ENCODE measurements around the gene UCK2. TPM values are rescaled to one million over a fixed set of nuclear protein-coding genes. Genes with fewer than 3 reads are reported as not detected.
A peak's percentile ranks its signal among the peaks of the same experiment; 100 is the strongest.

Gene UCK2
- polyA plus RNA-seq, 10 donors = 14.0 to 20.6 (median 16.4) TPM

DNA sequence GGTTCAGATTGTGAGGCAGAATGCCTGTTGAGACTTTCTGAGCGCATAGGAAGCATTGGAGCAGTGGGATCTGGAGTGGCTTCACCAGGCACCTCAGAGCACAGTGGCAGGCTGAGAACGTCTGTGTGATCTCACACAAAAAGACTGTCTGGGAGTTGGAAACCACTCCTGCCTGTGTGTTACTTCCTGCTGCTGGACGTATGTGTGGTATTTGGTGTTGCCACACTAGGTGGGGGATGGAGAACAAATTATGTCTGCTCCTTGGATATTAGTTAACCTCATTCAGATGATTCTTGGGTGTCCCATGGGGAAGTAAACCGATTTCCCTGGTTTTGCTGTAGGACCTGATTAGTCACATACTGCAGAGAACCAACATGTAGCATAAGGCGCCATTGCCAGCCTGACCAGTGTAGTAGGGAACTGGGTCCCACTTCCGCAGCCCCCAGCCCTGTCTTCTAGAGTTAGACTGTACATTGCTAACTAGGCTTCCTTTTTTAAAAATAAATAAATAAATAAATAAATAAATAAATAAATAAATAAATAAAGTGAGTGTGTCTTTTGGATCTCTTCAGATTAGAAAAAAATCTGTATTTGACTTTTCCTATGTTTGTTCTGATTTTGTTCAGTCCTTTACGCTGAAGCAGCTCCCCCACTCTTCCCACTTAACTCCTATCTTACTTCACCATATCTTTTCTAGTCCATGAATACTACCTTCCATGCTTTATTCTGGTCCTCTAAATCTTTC lies 26.9 kb downstream of the UCK2 start:
- peak in 2 of 3 donors; percentile 17 to 92 for DNase-seq

DNA sequence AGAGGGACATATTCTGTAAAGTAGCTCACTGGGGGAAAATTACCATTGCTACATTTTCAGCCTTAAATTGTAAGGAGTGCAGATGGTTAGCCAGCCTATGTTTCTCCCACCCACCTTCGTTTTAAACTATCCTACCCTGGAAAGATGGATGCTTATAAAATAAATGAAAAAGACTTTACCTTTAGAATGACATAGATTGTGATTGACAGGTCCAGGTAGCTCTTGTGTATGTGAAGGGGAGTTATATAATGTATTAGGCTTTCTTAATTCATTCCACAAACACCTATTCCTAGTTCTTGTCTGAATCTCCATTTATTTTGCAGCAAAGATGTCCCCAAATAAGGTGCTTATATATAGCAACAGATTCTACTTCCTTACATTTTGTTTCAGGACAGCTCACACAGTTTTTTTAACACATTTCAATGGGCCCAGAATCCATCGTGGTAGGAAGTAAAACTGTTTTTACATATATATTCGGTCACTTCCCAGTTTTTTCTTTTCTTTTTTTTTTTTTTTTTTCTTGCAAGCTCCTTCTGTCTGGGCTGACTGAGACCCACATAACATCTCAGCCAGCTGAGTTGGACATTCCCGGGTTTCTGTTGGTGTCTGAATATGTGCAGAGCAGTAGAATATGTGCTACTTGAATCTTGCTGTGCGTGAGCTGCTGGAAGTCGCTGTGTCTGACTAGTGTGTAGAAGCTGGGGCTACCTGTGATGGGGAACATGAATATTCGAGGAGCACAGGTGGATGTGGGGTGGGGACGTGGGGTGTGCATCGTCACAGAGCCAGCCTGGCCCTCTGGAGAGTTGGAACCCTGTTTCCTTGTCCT lies 27.8 kb downstream of the UCK2 start:
- no peak for DNase-seq

DNA sequence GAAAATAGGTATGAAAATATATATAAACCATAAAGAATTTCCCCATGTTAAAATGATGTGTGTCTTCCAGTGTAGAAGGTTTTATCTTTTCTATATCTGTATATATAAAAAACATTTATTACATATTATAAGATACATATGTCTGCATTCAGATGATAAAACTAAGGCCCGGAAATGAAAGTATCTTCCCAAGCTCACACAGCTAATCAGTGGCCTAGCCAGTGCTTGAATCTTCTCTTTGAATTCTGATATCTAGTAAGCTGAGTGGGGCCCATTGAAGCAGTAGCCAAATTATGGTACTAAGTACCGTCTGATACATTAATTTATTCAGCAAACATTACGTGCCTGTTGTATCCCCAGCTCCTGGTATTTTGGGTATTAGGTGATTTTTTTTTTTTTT lies 28.6 kb downstream of the UCK2 start:
- no peak for DNase-seq

DNA sequence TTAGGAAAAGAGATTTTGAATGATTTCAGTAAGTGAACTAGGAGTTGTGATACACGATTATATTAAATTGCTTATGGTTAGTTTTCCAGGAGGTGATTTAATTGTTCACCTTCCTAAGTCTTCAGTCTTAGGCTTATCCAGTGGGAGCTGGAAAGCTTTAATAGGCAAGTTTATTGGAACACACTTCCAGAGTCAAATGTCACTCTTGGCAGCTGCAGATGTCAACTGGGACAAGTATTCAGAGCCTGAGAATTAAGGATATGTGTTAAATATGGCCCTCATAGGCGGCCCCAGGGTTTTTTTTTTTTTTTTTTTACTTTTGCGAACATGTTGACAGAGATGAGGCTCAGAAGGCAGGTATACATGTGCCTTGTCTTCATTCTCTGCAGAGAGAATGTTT lies 29.2 kb downstream of the UCK2 start:
- DNase-seq = peak; percentile 30 to 53 (median 42)

DNA sequence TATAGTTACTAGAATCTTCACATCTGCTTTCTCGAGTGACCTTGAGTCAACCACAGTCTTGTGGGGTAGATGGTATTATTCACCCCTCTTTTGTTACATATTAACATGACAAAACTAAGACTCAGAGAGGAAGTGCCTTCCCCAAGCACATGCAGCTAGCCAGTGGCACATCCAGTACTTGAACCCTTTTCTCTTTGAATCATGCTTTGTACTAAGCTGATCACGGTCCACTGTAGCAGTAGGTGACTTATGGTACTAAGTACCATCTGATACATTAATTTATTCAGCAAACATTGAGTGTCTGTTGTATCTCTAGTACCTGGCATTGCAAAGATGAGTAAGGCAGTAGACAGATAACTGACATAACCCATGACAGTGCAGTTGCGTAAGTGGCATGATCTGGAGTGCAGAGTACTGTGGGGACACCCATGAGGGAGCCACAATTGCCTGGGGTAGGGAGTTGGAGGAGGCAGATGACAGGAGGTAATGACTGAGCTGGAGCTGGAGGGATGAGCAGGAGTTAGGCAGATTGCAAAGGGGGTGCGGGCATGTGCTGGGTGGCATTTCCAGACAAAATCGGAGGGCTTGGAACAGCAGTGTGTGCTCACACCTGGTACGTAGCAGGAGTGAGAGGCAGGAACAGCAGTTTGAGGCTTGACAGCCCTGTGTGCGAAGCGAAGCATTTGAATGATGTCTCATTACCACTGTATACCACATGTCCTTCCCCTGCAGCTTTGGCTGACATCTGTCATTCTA lies 29.8 kb downstream of the UCK2 start:
- peak in 1 of 3 donors; percentile 8 for DNase-seq

DNA sequence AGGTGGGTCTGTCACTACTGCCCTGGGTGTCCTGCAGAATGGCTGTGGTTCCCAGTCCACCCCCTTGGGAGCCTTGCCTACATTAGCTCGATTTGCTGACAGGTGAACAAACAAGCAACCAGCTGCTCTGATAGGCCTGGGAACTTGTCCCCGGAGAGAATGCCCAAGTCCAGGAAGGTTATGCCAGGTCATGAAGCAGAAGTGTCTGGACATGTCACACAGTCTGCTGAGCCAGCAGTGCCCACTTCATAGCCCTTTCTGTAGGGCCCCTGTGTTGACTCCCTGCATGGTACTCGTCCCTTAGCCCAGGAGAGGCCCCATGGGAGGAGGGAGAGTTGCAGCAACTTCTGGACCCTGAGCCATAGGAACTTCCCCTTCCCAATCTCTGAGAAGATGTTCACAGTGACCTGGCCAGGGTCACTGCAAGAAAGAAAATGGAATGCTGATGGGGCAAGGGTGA lies 31.0 kb downstream of the UCK2 start:
- peak in 1 of 3 donors; percentile 32 for DNase-seq

DNA sequence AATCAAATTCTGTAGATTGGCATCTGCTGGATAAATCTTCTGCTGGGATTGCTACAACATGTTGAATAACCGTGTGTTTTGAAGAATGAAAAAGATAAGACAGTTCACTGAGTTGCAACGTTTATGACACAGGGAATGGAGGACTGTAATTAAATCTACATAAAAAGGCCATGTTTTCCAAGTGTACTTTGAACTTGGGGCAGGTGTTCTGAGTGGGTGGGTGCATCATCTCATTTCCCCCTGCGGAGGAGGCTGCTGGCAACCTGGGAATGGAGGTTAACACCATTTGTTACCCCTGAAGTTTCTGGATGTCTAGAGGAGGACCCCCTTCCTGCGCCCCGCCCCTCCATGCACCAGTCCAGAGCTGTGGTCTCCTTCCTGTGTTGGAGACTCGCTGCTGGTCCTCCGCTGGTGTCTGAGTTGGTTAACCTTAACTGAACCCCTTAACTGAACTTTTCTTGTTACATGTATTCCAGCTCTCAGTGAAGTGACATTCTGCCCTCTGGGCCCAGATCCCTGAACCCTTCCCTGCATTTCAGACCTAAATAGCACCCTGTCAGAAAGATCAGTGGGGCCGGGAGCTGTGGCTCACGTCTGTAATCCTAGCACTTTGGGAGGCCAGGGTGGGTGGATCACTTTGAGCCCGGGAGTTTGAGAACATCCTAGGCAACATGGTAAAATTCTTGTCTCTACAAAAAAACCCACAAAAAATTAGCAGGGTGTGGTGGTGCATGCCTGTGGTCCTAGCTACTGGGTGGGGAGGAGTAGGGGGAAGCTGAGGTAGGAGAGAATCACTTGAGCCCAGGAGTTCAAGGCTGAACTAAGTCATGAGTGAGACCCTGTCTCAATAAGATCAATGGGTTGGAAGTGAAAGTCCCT lies 31.8 kb downstream of the UCK2 start:
- no peak for DNase-seq

DNA sequence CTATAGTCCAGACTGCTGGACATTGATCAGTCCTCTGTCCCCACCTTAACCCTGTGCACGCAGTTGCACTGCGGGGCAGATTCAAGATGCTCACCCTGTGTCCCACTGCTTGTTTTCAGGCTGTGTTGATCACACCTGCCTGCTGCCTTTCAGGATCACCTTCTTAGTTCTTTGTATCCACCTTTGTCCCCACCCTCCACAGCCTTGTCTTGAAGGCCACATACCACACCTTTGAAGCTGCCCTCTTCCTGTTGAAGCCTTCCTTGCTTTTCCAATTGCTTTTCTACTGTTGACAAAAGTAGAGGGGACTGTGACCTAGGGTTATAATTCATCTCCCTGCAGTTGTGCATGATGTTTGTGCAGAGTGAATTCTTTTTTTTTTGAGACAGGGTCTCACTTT lies 32.7 kb downstream of the UCK2 start:
- no peak for DNase-seq

DNA sequence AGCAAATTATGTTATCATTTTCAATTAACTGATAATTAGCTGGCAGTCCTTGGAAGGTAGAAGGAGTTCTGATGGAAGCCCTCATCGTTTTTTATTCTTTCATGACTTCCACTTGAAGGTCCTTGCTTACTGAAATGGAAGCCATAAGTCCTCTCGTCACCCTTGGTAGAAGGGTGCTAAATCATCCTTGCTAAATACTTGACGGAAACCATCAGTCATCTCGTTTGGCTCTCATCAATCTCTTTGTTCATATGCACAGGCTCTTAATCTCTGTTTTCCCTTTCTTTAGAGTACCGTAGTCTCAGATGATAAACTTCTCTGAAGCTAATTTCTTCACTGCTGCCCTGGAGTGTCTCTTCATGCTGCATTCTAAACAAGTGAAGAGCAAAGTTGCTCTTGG lies 34.5 kb downstream of the UCK2 start:
- DNase-seq = no peak

DNA sequence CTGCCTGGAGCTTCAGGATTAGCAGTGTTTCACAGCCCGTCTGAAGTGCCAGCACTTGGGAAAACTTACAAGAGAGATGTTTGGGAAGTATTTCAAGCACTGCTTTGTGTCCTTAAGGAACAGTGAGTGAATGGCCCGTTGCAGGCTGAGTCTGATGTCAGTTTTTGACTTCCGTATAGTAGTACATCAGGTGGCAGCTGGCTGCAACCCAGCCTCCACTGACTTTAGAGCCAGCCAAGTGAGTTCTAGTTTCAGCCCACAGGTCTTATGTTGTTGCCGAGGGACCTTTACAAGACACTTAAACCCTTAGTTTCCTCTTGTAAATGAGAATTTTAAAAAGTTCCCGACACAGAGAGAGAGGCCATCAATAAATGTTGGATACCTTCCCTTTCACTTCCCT lies 35.0 kb downstream of the UCK2 start:
- peak in 1 of 3 donors; percentile 15 for DNase-seq

DNA sequence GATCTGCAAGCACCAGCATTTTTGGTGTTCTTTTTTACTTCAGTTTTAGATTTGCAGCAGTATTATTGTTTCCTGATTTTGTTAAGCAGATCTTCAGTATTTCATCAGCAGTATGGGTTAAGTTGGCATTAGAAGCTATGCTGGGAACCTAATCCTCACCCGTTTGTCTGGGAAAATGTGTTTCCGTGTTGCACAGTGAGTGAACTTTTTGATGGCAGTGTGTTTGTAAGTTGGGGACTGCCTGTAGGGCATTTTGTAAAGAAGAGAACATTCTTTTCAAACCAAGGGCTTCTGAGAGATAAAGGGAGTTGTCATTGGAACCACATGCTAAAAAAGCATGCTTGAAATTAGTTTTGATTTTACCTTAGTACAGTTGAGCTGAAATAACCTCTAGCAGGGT lies 35.9 kb downstream of the UCK2 start:
- DNase-seq = no peak

DNA sequence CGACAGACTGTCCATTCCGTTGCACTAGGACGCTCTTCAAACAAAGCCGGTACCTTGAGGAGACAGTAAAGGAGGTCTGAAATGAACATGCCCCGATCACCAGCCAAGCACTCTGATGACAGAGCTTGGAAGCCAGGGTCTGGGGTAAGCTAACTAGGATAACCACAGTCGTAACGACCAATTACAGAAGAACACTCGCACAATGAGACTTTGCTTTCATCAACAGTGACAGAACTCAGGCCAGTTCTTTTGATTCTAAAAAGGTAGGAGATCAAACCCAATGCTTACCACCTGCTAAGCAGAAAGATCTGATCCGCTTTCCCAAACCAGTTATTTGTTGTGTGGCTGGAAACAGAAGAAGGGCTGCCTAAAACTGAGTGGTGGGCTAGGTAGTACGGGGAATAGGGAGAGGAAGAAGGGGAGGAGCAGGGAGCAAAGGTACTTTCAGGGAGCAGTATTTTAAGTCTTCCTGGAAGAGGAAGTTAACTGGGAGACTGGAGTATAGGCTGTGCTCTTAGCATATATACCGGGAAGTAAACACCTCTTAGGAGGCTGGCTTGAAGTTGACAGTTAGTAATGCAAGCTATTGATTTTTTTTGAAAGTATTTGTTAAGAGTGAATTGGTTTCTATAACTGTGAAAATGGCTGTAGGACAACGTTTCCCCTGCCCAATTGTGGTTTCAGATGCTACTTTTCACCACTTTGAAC lies 38.4 kb downstream of the UCK2 start:
- no peak for DNase-seq

DNA sequence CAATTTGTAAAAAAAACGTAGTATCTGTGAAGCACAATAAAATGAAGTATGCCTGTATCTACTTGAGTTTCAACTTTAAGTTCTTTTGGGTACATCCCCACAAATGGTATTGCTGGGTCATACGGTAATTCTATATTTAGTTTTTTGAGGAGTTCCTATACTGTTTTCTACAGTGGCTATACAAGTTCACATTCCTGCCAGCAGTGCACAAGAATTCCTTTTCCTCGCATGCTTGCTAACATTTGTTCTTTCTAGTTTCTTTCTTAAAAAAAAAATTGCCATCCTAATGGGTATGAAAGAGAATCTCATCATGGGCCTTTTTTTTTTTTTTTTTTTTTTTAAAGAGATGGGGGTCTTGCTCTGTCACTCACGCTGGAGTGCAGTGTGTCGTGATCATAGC lies 41.9 kb downstream of the UCK2 start:
- DNase-seq = no peak

DNA sequence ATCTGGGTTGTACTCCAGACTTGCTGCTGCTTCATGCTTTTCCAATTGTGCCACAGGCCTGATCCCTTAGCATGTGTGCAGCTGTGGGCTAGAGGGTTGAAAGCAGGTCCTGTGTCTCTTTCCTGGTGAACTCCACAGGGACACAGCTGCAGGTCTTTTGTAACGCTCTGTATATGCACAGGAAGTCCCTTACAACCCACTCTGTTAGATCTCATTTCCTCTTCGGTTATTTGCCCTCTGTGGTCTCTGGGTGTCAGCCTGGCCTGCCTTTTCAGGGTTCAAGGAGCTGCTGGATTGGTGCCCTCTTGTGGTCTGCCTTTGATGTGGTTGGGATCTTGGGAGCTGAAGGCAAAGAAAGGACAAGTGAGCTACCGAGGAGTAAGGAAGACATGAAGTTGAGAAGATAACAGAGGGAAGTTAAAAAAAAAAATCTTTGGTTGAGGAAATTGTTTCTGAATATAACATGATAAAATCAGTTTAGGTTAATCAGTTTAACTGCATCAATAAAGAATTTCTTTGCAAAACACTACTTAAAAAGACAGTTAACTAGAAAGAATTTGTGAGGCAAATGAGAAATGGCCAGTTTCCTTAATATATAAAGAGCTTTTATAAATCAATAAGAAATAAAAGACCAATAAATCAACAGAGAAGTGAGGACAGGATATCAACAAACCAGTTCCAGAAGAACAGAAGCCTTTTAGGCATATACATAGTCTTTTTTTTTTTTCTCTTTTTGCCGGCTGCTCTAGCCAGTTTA lies 44.1 kb downstream of the UCK2 start:
- peak in 2 of 3 donors; percentile 32 to 48 for DNase-seq

DNA sequence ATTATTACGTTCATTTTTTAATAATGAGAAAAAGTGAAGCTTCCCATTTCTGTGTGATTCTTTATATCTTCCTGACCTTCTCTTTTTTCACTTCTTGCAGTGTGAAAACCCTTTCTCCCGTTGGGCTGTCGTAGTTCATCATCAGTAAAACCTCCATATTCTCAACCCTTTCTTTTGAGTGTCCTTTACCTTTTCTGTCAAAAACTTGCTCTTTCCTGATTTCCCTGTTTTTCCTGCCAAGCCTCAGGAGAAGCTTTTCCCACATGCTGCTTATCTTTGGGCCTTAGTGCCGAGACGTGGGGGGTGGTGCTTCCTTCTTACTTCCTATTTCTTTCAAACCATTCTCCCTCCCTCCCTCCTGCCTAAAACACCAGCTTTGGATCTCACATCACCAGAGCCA lies 46.1 kb downstream of the UCK2 start:
- DNase-seq = no peak

DNA sequence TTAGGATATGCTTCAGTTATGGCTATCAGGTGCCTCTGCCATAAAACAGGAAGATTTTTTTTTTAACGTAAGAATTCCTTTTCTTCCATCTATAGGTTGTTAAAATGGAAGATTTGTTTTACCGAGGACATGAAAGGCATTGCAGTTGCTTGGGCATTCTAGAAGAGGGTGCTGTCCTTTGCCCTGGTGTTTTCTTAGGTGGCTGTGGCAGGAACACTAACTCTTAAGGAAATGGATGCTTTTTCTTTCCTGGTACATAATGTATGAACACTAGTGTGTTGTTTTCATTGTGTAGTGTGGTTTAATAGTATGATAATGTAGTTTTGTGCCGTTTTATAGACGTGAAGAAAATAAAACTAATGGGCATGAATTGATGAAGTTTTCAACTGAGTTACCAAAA lies 47.2 kb downstream of the UCK2 start:
- DNase-seq = no peak

DNA sequence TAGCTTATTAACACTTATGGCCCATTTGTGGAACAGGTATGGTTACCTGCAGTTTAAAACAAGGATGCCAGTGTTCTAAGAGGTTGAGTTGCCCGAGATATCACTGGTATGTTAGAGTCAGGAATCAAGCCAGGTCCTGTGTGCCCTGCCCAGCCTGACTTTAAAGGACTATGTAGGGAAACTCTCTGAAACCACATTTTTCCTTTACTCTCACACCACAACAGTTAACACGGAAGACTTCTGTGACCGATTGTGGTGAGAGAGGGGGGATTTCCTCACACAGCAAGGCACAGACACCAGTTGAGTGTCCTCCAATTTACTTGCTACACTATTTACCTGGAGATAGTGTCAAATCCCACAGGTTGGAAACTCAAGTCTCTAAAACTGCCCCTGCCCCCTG lies 47.8 kb downstream of the UCK2 start:
- no peak for DNase-seq

DNA sequence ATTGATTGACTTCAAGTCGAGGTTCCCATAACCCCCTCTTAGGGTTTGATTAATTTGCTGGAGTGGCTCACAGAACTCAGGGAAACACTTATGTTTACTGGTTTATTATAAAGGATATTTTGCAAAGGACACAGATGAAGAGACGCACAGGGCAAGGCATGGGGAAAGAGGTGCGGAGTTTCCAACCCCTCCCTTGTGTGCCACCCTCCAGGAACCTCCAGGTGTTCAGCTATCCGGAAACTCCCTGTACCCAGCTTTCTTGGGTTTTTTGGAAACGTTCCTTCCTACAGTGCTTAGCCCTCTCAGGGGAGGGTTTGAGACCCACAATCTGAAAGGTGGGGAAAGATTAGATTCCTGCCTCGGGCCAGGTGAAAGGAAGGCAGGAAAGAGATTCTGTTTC lies 48.2 kb downstream of the UCK2 start:
- no peak for DNase-seq

DNA sequence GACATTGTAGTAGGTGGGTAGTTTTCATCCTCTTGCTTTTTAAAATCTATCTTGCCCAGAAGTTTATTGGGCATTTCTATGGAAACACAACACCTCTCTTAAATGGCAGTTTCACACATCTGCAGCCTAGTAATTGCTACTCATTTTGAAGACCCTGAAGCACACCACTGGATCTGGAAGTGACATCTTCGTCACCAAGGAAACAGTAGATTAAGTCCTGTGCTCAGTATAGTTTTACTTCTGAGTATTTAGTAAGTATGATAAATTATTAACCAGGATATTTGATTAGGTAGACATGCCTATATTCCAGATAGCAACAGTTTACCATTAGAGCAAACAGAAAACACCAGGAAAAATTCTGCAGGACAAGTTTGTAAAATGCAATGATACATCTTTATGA lies 48.7 kb downstream of the UCK2 start:
- no peak for DNase-seq

DNA sequence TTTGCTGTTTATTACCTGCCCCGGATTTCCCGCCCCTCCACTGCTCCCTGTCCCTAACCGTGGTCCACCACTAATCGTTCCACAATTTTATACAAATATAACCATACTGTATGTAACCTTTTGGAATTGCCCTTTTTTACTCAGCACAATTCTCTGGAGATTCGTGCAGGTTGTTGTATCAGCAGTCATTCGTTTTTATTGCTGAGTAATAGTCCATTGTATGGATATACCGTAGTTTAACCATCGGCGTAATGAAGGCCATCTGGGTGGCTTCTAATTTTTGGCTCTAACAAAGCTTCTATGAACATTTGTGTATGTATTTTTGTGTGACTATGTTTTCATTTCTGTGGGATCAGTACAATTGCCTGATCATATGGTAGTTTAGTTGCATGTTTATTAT lies 50.0 kb downstream of the UCK2 start:
- DNase-seq = no peak

All from muscle of back (tissue), 11 donors.